ENCODE data around the gene FAM110D. TPM values are rescaled to one million over a fixed set of nuclear protein-coding genes. Genes with fewer than 3 reads are reported as not detected.
A peak's percentile ranks its signal among the peaks of the same experiment; 100 is the strongest.

Gene FAM110D
- total RNA-seq, 2 experiments from 2014 or later, result not detected

DNA sequence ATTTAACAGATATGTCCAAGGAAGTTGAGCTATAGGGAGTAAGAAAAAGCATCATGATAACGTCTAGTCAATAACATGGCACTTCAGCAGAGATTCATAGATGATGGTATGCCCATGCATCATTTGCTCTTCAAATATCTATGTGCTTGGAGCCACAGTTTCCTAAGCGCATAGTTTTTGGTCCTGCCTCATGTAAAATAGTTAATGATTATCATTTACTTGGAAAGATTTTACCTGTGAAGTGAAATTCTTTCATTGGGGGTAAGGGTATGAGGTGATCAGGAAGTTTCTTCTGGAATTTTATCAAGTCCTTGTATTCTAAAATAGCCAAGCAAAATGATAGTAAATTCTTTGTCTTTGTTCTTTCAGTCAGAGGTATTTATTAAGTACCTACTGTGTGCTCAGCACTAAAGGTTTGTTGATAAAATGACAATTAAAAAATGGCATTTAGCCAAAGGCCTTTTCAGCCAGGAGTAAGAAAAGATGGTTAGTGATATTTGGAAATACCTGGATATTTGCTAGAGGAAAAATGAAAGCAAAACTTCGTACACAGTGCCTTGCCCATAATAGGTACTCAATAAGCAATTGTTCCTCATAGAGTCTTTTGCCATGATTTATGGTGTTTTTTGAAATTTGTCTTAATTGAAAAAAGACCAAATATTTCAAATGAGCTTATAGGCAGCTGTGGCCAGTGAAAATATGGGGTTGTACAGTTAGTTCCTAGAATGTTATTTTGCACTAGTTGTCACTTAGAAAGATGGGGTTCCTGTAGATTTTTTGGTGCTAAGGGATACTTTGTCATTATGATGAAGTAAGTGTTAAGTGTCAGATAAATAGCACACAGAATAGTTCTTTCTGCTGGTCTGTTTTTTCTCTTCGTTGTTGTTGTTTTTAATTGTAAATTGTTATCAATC is 34.2 kb upstream of the FAM110D start:
- H3K4me1 Mint-ChIP-seq, result peaks cover 65% of the 10 kb centered on the region
- H3K9me3 Mint-ChIP-seq (ENCODE audit: low read depth), result no peaks in the 10 kb centered on the region
- no peak for ATAC-seq
- no peak for DNase-seq
- CTCF ChIA-PET, result interaction anchor here (0.7 to 7.6 kb wide), 13 partner anchors 13 to 284 kb away, joined by 3 to 69 read pairs (median 9); partner anchors contain the start of genes CEP85, PDIK1L and ZNF593
- H3K27ac Mint-ChIP-seq, result peak overlapping the region; percentile 94
- H3K4me3 Mint-ChIP-seq, result peak overlapping the region; percentile 23
- H3K27me3 Mint-ChIP-seq, result no peaks in the 10 kb centered on the region
- H3K36me3 Mint-ChIP-seq, result peaks cover 32% of the 10 kb centered on the region

GRCh38 chr1:26125382-26125781 is 33.5 kb upstream of the FAM110D start:
- DNase-seq (no peak), ATAC-seq (no peak)
- Mint-ChIP-seq H3K4me1 (peaks cover 58% of the 10 kb centered on the region), H3K27me3 (no peaks in the 10 kb centered on the region), H3K9me3 (ENCODE audit: low read depth) (no peaks in the 10 kb centered on the region), H3K27ac (peak overlapping the region; percentile 94), H3K4me3 (no peak overlapping the region), H3K36me3 (peaks cover 30% of the 10 kb centered on the region)
- CTCF ChIA-PET, result interaction anchor here (0.7 to 7.6 kb wide), 10 partner anchors 14 to 283 kb away, joined by 3 to 69 read pairs (median 6); partner anchors contain the start of genes CEP85, PDIK1L and ZNF593

GRCh38 chr1:26125946-26126320 is 32.9 kb upstream of the FAM110D start:
- peaks cover 29% of the 10 kb centered on the region for H3K36me3 Mint-ChIP-seq
- no peaks in the 10 kb centered on the region for H3K9me3 Mint-ChIP-seq (ENCODE audit: low read depth)
- H3K4me1 Mint-ChIP-seq, result peaks cover 57% of the 10 kb centered on the region
- DNase-seq (no peak), ATAC-seq (no peak)
- H3K27ac Mint-ChIP-seq, result peak overlapping the region; percentile 94
- CTCF ChIA-PET, result interaction anchor here (0.7 to 7.6 kb wide), 12 partner anchors 13 to 252 kb away, joined by 3 to 69 read pairs (median 6); partner anchors contain the start of genes CEP85, PDIK1L and ZNF593
- no peaks in the 10 kb centered on the region for H3K27me3 Mint-ChIP-seq
- H3K4me3 Mint-ChIP-seq, result peak overlapping the region; percentile 74

DNA sequence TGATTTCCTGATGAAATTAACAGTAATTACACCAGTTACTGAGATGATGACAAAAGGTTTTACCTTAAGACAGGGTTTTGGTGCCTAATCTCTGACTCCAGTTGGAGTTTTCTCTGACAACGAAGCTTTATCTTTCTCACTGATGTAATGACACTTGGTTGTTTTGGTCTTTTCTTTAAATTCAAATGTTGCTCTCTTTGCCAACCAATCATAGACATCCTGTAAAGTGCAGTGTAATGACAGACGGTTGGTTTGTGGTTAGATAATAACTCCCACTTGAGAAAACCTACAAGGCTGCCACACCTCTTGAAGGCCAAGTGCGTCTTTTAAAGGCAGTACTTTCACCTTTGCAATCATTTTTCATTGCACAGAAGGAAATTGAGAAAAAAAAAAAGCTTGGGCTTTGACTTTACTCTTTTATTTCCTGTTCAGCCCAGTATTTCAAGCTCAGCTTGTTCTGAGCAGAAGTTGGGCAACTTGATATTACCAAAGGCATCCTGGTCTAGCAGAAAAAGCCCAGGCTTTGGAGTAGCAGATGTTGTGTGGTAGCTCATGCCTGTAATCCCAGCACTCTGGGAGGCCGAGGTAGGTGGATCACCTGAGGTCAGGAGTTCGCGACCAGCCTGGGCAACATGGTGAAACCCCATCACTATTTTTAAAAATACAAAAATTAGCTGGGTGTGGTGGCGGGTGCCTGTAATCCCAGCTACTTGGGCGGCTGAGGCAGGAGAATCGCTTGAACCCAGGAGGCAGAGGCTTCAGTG is 32.4 kb upstream of the FAM110D start:
- Mint-ChIP-seq H3K9me3 (ENCODE audit: low read depth) (no peaks in the 10 kb centered on the region), H3K27me3 (peaks cover 5% of the 10 kb centered on the region), H3K4me1 (peaks cover 57% of the 10 kb centered on the region), H3K36me3 (peaks cover 29% of the 10 kb centered on the region), H3K27ac (peak overlapping the region; percentile 94), H3K4me3 (peak overlapping the region; percentile 74)
- peak; percentile 94 for ATAC-seq
- CTCF ChIA-PET, result interaction anchor here (0.7 to 7.6 kb wide), 20 partner anchors 9 to 879 kb away, joined by 3 to 69 read pairs (median 4); partner anchors contain the start of genes CEP85, PDIK1L, RSRP1 and ZNF593
- peak; percentile 79 for DNase-seq

DNA sequence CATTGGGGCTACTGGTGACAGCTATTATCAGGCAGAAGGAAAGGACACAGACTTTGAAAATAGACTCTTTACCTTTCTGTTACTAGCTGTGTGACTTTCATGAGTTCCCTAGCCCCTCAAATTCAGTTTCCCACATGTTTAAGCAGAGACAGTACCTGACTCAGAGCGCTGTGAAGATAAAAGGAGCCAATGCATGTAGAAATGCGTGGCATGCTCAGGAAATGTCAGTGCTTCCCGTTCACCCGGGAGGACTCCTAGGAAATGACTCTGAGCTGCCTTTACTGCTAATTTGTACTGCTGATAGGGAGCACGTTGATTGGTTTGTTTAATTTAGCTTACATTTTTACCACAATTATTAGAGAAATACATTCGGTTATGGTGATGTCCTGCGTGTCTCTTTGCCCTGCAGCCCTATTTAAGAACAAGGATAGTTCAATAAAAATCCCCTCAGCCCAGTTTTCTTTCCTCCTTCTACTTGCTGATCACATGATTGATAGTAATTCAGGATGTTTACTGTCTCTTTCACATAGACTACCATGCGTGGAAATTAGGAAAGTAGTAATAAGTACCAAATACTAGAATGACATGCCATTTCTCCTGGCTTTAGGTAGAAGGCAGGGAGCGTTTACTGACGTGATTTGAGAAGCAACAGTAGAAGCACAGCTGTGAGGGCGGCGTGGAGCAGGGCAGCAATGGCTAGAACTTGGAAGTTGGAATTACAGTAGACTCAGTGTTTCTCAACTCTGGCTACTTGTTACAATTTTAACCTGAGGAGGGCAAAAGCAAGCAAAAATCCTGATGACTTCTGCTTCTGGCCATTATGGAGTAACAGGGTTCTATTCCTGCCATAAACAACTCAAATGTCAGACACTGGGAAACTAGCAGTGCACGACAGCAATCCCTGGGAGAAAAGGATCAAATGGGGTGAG is 31.4 kb upstream of the FAM110D start:
- H3K4me3 Mint-ChIP-seq, result peak overlapping the region; percentile 74
- ATAC-seq (no peak), DNase-seq (no peak)
- peaks cover 22% of the 10 kb centered on the region for H3K36me3 Mint-ChIP-seq
- peaks cover 6% of the 10 kb centered on the region for H3K27me3 Mint-ChIP-seq
- no peaks in the 10 kb centered on the region for H3K9me3 Mint-ChIP-seq (ENCODE audit: low read depth)
- CTCF ChIA-PET, result interaction anchor here (0.9 to 7.6 kb wide), 17 partner anchors 10 to 880 kb away, joined by 3 to 69 read pairs (median 5); partner anchors contain the start of genes CEP85, PDIK1L, RSRP1 and ZNF593
- peak overlapping the region; percentile 94 for H3K27ac Mint-ChIP-seq
- peaks cover 49% of the 10 kb centered on the region for H3K4me1 Mint-ChIP-seq

GRCh38 chr1:26129778-26130177 is 29.1 kb upstream of the FAM110D start:
- H3K4me3 Mint-ChIP-seq, result no peak overlapping the region
- H3K36me3 Mint-ChIP-seq, result peaks cover 10% of the 10 kb centered on the region
- DNase-seq, result no peak
- no peak for ATAC-seq
- H3K4me1 Mint-ChIP-seq, result peaks cover 32% of the 10 kb centered on the region
- CTCF ChIA-PET, result interaction anchor here (1.1 to 6.8 kb wide), 6 partner anchors 9 to 40 kb away, joined by 3 to 69 read pairs (median 6); partner anchors contain the start of genes C1orf232 and ZNF593
- H3K27me3 Mint-ChIP-seq, result peaks cover 6% of the 10 kb centered on the region
- no peaks in the 10 kb centered on the region for H3K9me3 Mint-ChIP-seq (ENCODE audit: low read depth)
- no peak overlapping the region for H3K27ac Mint-ChIP-seq

DNA sequence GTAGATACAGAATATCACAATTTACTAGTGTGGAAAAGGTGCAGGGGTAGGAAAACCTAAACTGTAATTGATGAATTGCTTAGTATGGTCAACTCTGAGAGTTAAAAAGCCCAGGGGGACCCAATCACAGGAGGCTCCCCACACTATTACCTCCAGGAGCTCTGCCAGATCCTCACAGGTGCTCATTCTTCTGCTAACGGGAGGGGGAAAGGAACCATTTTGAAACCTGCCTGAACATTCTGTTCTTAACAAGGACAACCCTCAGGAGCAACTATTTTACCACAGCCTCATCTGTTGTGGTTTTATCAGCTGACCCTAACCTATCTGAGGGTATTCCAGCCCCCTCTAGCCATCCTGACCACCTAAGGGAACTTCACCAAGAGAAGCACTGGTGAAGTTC is 28.2 kb upstream of the FAM110D start:
- Mint-ChIP-seq H3K4me1 (peaks cover 25% of the 10 kb centered on the region), H3K4me3 (no peak overlapping the region)
- no peak for ATAC-seq

GRCh38 chr1:26132128-26132833 is 26.6 kb upstream of the FAM110D start:
- Mint-ChIP-seq H3K36me3 (peaks cover 4% of the 10 kb centered on the region), H3K4me3 (no peak overlapping the region)
- no peak for ATAC-seq

More for the DNA sequence above, 28.2 kb upstream of the FAM110D start:
- Mint-ChIP-seq H3K27me3 (peaks cover 6% of the 10 kb centered on the region), H3K27ac (no peak overlapping the region), H3K36me3 (peaks cover 9% of the 10 kb centered on the region), H3K9me3 (ENCODE audit: low read depth) (no peaks in the 10 kb centered on the region)
- CTCF ChIA-PET, result interaction anchor here (1.3 to 6.8 kb wide), 3 partner anchors 8 to 39 kb away, joined by 6 to 69 read pairs (median 6); partner anchors contain the start of genes C1orf232 and ZNF593
- DNase-seq, result no peak

GRCh38 chr1:26132834-26133167 is 26.1 kb upstream of the FAM110D start:
- DNase-seq (no peak), ATAC-seq (no peak)
- CTCF ChIA-PET, result interaction anchor here (0.8 to 2.2 kb wide), 2 partner anchors 12 to 37 kb away, joined by 3 to 11 read pairs; partner anchors contain the start of gene ZNF593
- Mint-ChIP-seq H3K4me1 (peaks cover 7% of the 10 kb centered on the region), H3K4me3 (no peak overlapping the region), H3K36me3 (peaks cover 2% of the 10 kb centered on the region), H3K27ac (no peak overlapping the region), H3K9me3 (ENCODE audit: low read depth) (no peaks in the 10 kb centered on the region), H3K27me3 (peaks cover 6% of the 10 kb centered on the region)

More at GRCh38 chr1:26132128-26132833, 26.6 kb upstream of the FAM110D start:
- Mint-ChIP-seq H3K27ac (no peak overlapping the region), H3K27me3 (peaks cover 6% of the 10 kb centered on the region), H3K9me3 (ENCODE audit: low read depth) (no peaks in the 10 kb centered on the region), H3K4me1 (peaks cover 12% of the 10 kb centered on the region)
- CTCF ChIA-PET, result interaction anchor here (0.8 to 2.2 kb wide), 2 partner anchors 13 to 37 kb away, joined by 3 to 11 read pairs; partner anchors contain the start of gene ZNF593
- DNase-seq, result no peak

DNA sequence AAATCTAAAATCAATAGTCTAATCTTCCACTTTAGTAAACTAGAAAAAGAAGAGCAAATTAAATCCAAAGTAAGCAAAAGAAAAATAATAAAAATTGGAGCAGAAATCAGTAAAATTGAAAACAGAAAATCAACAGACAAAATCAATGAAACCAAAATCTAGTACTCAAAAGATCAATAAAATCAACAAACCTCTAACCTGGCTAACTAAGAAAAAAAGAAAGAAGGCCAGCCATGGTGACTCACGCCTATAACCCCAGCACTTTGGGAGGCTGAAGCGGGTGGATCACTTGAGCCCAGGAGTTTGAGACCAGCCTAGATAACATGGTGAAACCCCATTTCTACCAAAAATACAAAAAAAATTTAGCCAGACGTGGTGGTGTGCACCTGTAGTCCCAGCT is 24.4 kb upstream of the FAM110D start:
- Mint-ChIP-seq H3K9me3 (ENCODE audit: low read depth) (no peaks in the 10 kb centered on the region), H3K4me3 (no peak overlapping the region), H3K36me3 (peaks cover 2% of the 10 kb centered on the region), H3K4me1 (peaks cover 6% of the 10 kb centered on the region), H3K27ac (no peak overlapping the region), H3K27me3 (peaks cover 6% of the 10 kb centered on the region)
- CTCF ChIA-PET, result no interaction called here
- ATAC-seq (no peak), DNase-seq (no peak)

DNA sequence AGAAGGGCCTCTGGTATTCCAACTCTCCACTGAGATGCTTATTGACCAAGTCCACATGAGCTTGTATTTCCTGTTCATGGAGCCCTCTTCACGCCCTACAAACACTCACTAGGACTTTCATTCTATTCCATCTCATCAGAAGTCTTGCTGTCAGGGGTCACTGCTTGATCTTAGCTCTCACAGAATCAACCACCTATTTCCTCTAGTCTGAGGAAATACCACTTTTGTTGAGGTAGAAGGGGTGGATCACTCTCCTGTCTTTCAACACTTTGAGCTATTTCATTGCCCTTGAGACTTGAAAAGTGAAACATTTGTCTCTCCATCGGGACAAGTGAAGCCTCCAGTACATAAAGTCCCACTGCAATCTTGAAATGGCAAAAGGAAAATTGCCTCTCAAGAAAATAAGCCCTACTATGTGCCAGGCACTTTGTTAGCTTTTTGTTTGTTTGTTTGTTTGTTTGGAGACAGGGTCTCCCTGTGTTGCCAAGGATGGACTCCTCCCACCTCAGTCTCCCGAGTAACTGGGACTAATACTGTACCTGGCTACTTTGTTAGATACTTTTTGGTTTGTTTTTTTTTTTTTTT is 19.8 kb upstream of the FAM110D start:
- Mint-ChIP-seq H3K27me3 (peaks cover 5% of the 10 kb centered on the region), H3K27ac (no peak overlapping the region), H3K9me3 (ENCODE audit: low read depth) (no peaks in the 10 kb centered on the region), H3K4me3 (no peak overlapping the region), H3K36me3 (no peaks in the 10 kb centered on the region), H3K4me1 (peaks cover 10% of the 10 kb centered on the region)
- DNase-seq (no peak), ATAC-seq (peak; percentile 45)
- CTCF ChIA-PET, result interaction anchor here (0.9 to 4.4 kb wide), 11 partner anchors 9 to 103 kb away, joined by 3 to 25 read pairs (median 6); partner anchors contain the start of genes C1orf232, PDIK1L and ZNF593
